DOHH2 (cell line): ENCODE results near the gene KPNA1.

Experiments
- H3F3A ChIP-seq: fragments of 200-600 bp; sonication (generic), shearing (Covaris generic); 2 replicates; pipeline ENCODE4 v1.6.0; 2016; ENCODE audit warnings: antibody characterized with exemption, mild to moderate bottlenecking; ENCODE audit not compliant: control insufficient read depth, insufficient read depth
- H3K27ac ChIP-seq: fragments of 200-600 bp; sonication (generic); 2 replicates; pipeline ENCODE4 v1.5.1; 2014; ENCODE audit warnings: low read depth, mild to moderate bottlenecking, low read length, moderate library complexity
- H3K27me3 ChIP-seq: fragments of 200-600 bp; sonication (generic); 2 replicates; pipeline ENCODE4 v1.6.1; 2014; ENCODE audit warnings: mild to moderate bottlenecking, low read length, mixed read lengths; ENCODE audit not compliant: control insufficient read depth
- H3K36me3 ChIP-seq: fragments of 200-600 bp; sonication (generic); 2 replicates; pipeline ENCODE4 v1.6.1; 2014; ENCODE audit warnings: mild to moderate bottlenecking, low read length, moderate library complexity, mixed read lengths; ENCODE audit not compliant: control insufficient read depth
- H3K4me1 ChIP-seq: fragments of 200-600 bp; sonication (generic); 2 replicates; pipeline ENCODE4 v1.6.1; 2014; ENCODE audit warnings: mild to moderate bottlenecking, low read length, mixed read lengths; ENCODE audit not compliant: control insufficient read depth
- H3K4me2 ChIP-seq: fragments of 200-600 bp; sonication (generic); 2 replicates; pipeline ENCODE4 v1.6.0; 2014; ENCODE audit warnings: mild to moderate bottlenecking, low read length, moderate library complexity
- H3K4me3 ChIP-seq: fragments of 200-600 bp; sonication (generic); 2 replicates; pipeline ENCODE4 v1.5.1; 2014; ENCODE audit warnings: mild to moderate bottlenecking, low read length, mixed read lengths
- H3K79me2 ChIP-seq: fragments of 200-600 bp; sonication (generic); 2 replicates; pipeline ENCODE4 v1.6.1; 2014; ENCODE audit warnings: mild to moderate bottlenecking, low read length, mixed read lengths; ENCODE audit not compliant: control insufficient read depth
- H3K9me2 ChIP-seq: fragments of 200-600 bp; sonication (generic); replicated peaks from 2 replicates; pipeline ENCODE4 v1.6.1; 2014; ENCODE audit warnings: mild to moderate bottlenecking, low read length, mixed read lengths; ENCODE audit not compliant: control insufficient read depth
- H3K9me3 ChIP-seq: fragments of 200-600 bp; sonication (generic); 2 replicates; pipeline ENCODE4 v1.6.1; 2014; ENCODE audit warnings: antibody characterized with exemption, low read length, mixed read lengths; ENCODE audit not compliant: control insufficient read depth, insufficient read depth
- H4K20me1 ChIP-seq: fragments of 200-600 bp; sonication (generic); 2 replicates; pipeline ENCODE4 v1.6.0; 2014; ENCODE audit warnings: low read depth, mild to moderate bottlenecking, antibody characterized with exemption, low read length, moderate library complexity; ENCODE audit not compliant: control insufficient read depth, insufficient read depth
- CTCF ChIP-seq: fragments of 200-600 bp; sonication (generic); IDR thresholded peaks from one replicate; pipeline ENCODE4 v1.5.1; 2014; ENCODE audit warnings: antibody characterized with exemption, mild to moderate bottlenecking, low read depth, low read length; ENCODE audit not compliant: poor library complexity, severe bottlenecking
- EZH2phosphoT487 ChIP-seq: fragments of 200-600 bp; sonication (generic); IDR thresholded peaks from 2 replicates; pipeline ENCODE4 v1.6.1; 2017; ENCODE audit warnings: borderline replicate concordance, mild to moderate bottlenecking, antibody characterized with exemption, low read length, moderate library complexity, mixed read lengths

The KPNA1 gene

GRCh38 chr3:122538956-122539490 is 24.3 kb upstream of the KPNA1 start:
- H3K4me3 ChIP-seq: no peak overlapping the region
- TF ChIP-seq EZH2phosphoT487 (no peak), CTCF (no peak)
- H3K4me1 ChIP-seq: no peaks in the 10 kb centered on the region
- H3K4me2 ChIP-seq: no peak overlapping the region
- H3K9me3 ChIP-seq: no peaks in the 10 kb centered on the region
- no peaks in the 10 kb centered on the region for H3K9me2 ChIP-seq
- no peaks in the 10 kb centered on the region for H3K79me2 ChIP-seq
- H3K27me3 ChIP-seq: 0 out of 2 replicates have a peak, but pooled peaks cover 3% of the 10 kb centered on the region
- H3F3A ChIP-seq: no peaks in the 10 kb centered on the region
- H4K20me1 ChIP-seq: no peaks in the 10 kb centered on the region
- no peaks in the 10 kb centered on the region for H3K36me3 ChIP-seq
- no peak overlapping the region for H3K27ac ChIP-seq

GRCh38 chr3:122536632-122537001 is 21.9 kb upstream of the KPNA1 start:
- no peaks in the 10 kb centered on the region for H3K79me2 ChIP-seq
- no peak overlapping the region for H3K4me3 ChIP-seq
- H3K27me3 ChIP-seq: 0 out of 2 replicates have a peak, but pooled peaks cover 3% of the 10 kb centered on the region
- no peaks in the 10 kb centered on the region for H3K4me1 ChIP-seq
- no peaks in the 10 kb centered on the region for H3K9me2 ChIP-seq
- H3K27ac ChIP-seq: no peak overlapping the region
- TF ChIP-seq CTCF: no peak
- TF ChIP-seq EZH2phosphoT487: no peak
- no peaks in the 10 kb centered on the region for H3K36me3 ChIP-seq
- H4K20me1 ChIP-seq: no peaks in the 10 kb centered on the region
- no peaks in the 10 kb centered on the region for H3F3A ChIP-seq
- no peak overlapping the region for H3K4me2 ChIP-seq
- H3K9me3 ChIP-seq: no peaks in the 10 kb centered on the region

- Histone ChIP-seq H3K79me2 (no peaks in the 10 kb centered on the region), H3F3A (no peaks in the 10 kb centered on the region), H4K20me1 (no peaks in the 10 kb centered on the region), H3K9me2 (no peaks in the 10 kb centered on the region), H3K4me3 (no peak overlapping the region), H3K36me3 (no peaks in the 10 kb centered on the region), H3K27ac (no peak overlapping the region), H3K4me1 (no peaks in the 10 kb centered on the region), H3K9me3 (no peaks in the 10 kb centered on the region), H3K27me3 (0 out of 2 replicates have a peak, but pooled peaks cover 3% of the 10 kb centered on the region), H3K4me2 (no peak overlapping the region)
- no peak for TF ChIP-seq EZH2phosphoT487
- TF ChIP-seq CTCF: no peak
Measured at GRCh38 chr3:122535964-122536631, 21.4 kb upstream of the KPNA1 start.
